Thyroid gland (tissue), 4 donors: ENCODE data around the gene CLDN5.

ENCODE experiments used
- POLR2A ChIP-seq, 2 donors: fragments of 450-650 bp; IDR thresholded peaks; one replicate each; pipeline ENCODE4 v1.6.1; 2017; ENCODE audit warnings: antibody characterized with exemption in 2 of 2, mild to moderate bottlenecking in 2 of 2, moderate library complexity in 1 of 2
- TF ChIP-seq, protein P1 (sequence below), 6 experiments: fragments of 200-600 bp in 3 of 6; fragments of 450-650 bp in 3 of 6; sonication (generic) in 3 of 6; IDR thresholded peaks; one replicate each; pipeline ENCODE4 v1.5.1; 2016 to 2019; ENCODE audit warnings: antibody characterized with exemption in 6 of 6, mild to moderate bottlenecking in 2 of 6, inconsistent platforms in 1 of 6, moderate library complexity in 1 of 6

DNA sequence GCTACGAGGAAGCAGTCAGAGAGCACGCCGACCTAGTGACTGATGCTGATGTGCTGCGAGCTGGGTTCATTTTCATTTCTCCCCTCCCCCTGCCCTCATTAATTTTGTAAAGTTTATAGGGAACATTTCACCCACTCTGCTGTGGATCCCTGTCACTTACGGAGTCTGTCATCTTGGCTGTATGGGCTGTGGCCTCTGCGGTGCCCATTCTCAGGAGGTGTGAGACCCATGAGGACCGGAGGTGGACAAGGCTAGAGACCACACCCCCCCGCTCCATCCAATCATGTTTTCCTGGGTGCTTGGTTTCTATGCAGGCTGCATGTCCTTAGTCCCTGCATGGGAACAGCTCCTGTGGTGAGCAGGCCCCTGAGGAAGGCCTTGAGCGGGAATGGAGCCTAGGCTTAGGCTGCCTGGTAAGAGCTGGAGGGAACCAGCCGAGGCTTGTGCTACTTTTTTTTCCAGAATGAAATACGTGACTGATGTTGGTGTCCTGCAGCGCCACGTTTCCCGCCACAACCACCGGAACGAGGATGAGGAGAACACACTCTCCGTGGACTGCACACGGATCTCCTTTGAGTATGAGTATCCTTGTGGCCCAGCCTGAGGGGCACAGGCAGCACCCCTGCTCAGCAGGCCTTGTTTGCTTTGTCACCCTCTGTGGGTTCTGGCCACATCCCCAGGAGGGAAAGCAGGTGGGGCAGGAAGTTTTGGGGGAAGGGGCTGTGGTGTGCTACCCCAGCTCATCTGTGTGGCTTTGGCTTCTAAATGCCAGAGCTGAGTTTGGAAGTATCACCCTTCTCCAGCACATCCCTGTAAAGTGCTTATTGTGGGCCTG, 19.1 kb downstream of the CLDN5 start:
- TF ChIP-seq, protein P1, sequence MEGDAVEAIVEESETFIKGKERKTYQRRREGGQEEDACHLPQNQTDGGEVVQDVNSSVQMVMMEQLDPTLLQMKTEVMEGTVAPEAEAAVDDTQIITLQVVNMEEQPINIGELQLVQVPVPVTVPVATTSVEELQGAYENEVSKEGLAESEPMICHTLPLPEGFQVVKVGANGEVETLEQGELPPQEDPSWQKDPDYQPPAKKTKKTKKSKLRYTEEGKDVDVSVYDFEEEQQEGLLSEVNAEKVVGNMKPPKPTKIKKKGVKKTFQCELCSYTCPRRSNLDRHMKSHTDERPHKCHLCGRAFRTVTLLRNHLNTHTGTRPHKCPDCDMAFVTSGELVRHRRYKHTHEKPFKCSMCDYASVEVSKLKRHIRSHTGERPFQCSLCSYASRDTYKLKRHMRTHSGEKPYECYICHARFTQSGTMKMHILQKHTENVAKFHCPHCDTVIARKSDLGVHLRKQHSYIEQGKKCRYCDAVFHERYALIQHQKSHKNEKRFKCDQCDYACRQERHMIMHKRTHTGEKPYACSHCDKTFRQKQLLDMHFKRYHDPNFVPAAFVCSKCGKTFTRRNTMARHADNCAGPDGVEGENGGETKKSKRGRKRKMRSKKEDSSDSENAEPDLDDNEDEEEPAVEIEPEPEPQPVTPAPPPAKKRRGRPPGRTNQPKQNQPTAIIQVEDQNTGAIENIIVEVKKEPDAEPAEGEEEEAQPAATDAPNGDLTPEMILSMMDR (IDR thresholded peaks at IDR 0.05) = no peak
- no peak for TF ChIP-seq POLR2A (IDR thresholded peaks at IDR 0.05)
